ENCODE results near the gene USH2A.

USH2A gene

GRCh38 chr1:215647738-215648137 is 775.5 kb downstream of the USH2A start:
- TF ChIP-seq CTCF (conservative IDR thresholded peaks at IDR 0.05; ENCODE audit: low read length), result no peak
- DNase-seq (ENCODE audit: low read depth), result no peak
- H3K4me3 ChIP-seq (ENCODE audit: low read length), result no peak overlapping the region

- DNase-seq (ENCODE audit: low read depth), result no peak
- no peak overlapping the region for H3K4me3 ChIP-seq (ENCODE audit: low read length)
- no peak for TF ChIP-seq CTCF (conservative IDR thresholded peaks at IDR 0.05; ENCODE audit: low read length)
These were observed 777.4 kb downstream of the USH2A start for GRCh38 chr1:215645861-215646260.

GRCh38 chr1:215645182-215645581 is 778.1 kb downstream of the USH2A start:
- H3K4me3 ChIP-seq (ENCODE audit: low read length), result no peak overlapping the region
- TF ChIP-seq CTCF (conservative IDR thresholded peaks at IDR 0.05; ENCODE audit: low read length), result no peak

GRCh38 chr1:215643592-215644321 is 779.5 kb downstream of the USH2A start:
- H3K4me3 ChIP-seq (ENCODE audit: low read length), result no peak overlapping the region
- no peak for DNase-seq (ENCODE audit: low read depth)
- TF ChIP-seq CTCF (conservative IDR thresholded peaks at IDR 0.05; ENCODE audit: low read length), result no peak

More at GRCh38 chr1:215645182-215645581, 778.1 kb downstream of the USH2A start:
- no peak for DNase-seq (ENCODE audit: low read depth)

GRCh38 chr1:215640429-215641148 is 782.7 kb downstream of the USH2A start:
- no peak overlapping the region for H3K4me3 ChIP-seq (ENCODE audit: low read length)
- no peak for TF ChIP-seq CTCF (conservative IDR thresholded peaks at IDR 0.05; ENCODE audit: low read length)
- DNase-seq (ENCODE audit: low read depth), result no peak

- peak; percentile 17; the same call in 1 of the 2 replicates for TF ChIP-seq CTCF (conservative IDR thresholded peaks at IDR 0.05; ENCODE audit: low read length)
- peak overlapping the region; percentile 46 for H3K4me3 ChIP-seq (ENCODE audit: low read length)
- DNase-seq (ENCODE audit: low read depth), result peak; percentile 74
These were observed 786.1 kb downstream of the USH2A start for GRCh38 chr1:215637041-215637573.
